Measurements from ENCODE around the gene MAPK11.

Gene MAPK11

DNA sequence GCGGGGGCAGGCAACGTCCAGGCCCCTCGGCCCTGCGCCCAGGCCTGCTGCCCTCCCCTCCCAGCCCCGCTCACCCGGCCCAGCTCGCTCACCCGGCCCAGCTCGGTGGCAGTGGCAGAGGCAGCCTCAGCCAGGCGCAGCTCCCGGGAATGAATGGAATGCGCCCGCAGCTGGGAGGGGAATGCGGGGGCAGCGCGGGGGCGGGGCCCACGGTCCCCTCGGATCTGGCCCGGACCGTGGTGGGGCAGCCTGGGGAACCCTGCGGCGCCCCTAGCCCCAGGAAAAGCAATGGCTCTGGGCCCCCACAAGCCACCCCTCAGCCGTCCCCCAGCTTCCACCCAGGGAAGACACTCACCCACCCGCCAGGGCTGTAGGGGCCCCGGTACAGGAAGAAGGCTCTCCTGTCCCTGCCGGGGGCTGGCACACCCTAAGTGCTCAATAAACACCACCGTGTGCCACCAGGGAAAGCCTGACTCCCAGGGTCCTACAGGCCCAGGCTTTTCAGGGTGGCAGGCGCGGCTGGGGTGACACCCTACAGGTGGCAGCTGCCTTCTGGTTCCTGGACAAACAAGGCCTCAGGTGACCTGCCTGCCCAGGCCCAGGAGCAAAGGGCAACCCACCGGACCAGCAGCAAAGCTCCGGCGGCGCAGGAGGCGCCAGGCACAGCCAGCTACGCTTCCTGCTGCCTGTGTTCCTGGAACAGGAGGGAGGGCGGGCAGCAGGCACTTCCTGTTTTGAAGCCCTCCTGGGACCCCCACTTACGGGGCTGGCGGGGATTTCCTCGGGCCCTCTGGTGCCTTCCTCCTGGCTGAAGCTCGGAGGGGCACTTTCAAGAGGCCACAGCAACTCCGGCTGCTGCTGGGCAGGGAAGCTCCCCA, 23.5 kb upstream of the MAPK11 start:
- DNase-seq = no peak

GRCh38 chr22:50292643-50293440, 22.7 kb upstream of the MAPK11 start:
- no peak for DNase-seq

GRCh38 chr22:50289942-50290630, 19.9 kb upstream of the MAPK11 start:
- DNase-seq = no peak

GRCh38 chr22:50289151-50289941, 19.2 kb upstream of the MAPK11 start:
- DNase-seq = no peak

DNA sequence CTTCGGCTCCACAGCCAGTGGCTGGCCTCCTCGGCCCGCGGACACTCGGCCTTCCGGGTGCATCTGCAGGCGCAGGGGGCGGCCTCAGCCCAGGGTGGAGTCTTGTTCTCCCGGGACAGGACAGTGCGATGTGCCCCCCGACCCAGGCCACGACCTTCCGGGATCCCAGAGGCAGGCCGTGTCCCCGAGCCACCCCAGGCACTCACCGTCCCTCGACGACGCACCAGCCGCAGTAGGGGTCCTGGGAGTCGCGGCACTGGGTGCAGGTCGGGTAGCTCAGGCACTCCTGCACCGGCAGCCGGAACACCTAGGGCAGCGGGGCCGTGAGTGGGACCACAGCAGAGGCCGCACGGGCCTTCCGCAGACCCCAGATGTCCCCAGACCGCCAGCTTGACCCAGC, 17.6 kb upstream of the MAPK11 start:
- no peak for DNase-seq

DNA sequence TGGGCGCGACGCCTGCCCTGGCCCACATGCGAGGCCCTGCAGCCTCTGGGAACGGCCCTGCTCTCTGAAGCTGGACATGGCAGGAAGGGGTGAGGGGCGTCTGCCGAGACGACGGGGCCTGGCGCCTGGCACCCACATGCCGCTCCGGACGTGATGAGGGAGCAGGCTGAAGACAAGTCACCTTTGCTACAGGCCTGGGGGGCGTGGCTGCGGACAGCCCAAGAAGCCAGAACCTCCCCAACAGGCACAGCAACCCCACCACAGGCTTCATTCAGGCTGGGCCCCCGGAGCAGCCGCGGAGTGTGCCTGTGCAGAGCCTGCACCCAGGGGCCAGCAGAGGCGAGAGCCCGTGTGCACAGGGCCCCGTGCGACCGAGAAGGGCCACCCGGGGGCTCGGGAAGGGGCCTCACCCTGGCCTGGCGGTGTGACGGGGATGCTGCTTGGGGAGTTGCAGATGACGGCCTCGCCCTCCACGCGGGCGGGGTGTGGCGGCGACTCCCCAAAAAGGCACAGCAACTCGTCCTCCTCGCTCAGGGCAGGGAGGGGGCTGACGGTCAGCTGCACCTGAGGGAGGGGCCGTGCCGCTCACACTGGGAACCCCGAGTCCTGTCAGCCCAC, 16.6 kb upstream of the MAPK11 start:
- DNase-seq = no peak

- DNase-seq = no peak
Measured at GRCh38 chr22:50286275-50286674, 16.1 kb upstream of the MAPK11 start.

DNA sequence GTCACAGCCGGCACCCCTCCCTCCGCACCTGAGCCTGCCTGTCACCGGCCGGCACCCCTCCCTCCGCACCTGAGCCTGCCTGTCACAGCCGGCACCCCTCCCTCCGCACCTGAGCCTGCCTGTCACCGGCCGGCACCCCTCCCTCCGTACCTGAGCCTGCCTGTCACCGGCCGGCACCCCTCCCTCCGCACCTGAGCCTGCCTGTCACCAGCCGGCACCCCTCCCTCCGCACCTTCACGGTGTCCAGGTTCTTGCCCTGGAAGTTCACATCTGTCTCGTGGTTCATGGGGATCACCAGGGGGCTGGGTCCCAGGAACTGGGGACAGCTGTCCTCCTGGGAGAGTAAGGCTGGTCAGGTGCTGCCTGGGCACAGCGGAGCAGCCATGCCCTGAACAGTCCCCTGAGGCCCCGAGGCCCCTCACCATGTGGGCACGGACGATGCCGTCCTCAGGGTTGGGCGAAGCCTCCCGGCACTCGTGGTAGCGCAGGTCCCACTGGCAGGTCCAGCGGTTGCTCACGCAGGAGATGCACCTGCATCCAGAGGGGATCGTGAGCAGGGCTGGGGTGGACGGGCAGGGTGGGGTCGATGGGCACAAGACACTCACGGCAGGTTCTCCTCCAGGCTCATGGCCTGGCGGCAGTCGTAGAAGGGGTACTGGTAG, 15.5 kb upstream of the MAPK11 start:
- DNase-seq = no peak

DNA sequence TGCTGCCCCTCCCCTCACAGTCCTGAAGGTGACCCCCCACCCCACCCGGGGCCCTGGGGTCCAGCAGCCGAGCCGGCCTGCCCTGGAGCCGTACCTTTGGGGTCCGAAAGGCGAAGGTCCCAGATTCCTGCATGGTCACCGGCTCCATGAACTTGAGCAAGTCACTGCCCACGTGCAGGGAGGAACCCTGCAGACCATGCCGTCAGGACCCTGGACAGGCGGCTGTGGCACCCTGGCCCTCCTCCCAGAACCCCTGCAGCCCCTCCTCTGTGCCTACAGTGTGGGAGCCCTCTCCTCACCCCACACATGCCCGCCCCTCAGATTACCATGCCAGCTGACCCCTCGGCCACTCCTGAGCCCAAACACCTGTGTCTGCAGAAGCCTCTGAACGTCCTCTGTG, 14.3 kb upstream of the MAPK11 start:
- DNase-seq = no peak

DNA sequence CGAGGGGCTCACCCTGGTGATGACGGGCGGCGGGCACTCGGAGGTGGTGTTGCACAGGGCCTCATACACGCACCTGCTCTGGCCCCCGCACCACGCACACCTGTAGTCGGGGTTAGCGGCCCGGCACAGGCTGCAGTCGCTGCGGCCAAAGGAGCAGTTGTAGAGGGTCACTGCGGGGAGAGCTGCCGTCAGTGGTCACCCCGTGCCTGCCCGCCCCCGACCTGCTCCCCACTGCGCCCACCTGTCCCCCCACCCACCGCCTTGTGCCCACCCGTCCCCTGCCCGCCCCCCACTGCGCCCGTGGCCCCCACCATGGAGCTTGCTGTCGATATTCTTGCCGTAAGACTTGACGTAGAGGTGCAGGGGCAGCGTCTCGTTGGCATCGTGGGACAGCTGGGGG, 13.6 kb upstream of the MAPK11 start:
- DNase-seq = no peak

GRCh38 chr22:50282361-50283155, 12.4 kb upstream of the MAPK11 start:
- DNase-seq = no peak

- no peak for DNase-seq
Measured at GRCh38 chr22:50281957-50282356, 11.8 kb upstream of the MAPK11 start.

DNA sequence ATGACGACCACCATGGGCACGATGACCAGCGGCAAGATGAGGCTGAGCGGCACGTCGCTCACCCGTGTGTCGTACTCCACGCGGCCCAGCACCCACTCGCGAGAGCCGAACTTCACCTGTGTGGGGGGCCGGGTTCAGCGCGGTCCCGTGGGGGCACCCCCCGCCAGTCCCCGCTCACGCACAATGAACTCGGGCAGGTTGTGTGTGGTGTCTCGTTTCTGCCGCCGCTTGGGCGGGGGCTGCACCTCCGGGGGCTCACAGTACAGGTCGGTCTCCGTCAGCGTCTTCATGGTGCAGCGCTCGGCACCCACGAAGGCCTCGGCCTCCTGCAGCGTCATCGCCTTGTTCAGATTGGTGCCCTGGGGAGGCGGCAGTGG, 11.2 kb upstream of the MAPK11 start:
- no peak for DNase-seq

GRCh38 chr22:50280708-50281383, 10.7 kb upstream of the MAPK11 start:
- no peak for DNase-seq

- no peak for DNase-seq
Measured at GRCh38 chr22:50280022-50280707, 10.0 kb upstream of the MAPK11 start.

DNA sequence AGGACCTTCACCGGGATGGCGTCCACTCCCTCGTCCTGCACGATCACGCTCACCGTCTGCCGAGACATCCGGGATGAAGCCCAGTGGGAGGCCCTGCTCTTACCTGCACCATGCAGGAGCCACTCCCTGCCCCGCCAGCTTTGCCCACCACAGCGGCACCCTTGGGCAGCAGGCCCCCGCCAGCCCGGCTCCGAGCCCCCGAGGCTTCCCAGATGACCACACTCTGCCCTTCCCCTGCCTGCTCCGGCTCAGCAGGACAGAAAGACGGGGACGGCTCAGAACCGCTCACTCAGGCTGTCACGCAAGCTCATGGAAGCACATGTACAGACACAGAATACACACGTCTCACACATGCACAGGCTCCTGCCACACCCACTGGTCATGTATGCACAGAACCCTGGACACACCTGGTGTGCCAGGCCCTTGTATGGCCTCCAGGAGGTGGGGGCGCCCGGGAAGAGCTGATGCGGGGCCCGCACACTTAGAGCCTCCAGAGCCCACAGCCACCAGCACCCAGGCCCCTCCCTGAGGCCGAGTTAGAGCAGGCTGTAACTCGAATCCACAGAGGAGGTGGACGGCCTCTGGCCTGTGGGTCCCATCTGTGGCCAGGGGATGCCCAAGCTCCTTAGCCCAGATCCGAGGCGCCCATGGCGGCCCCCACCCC, 8.9 kb upstream of the MAPK11 start:
- no peak for DNase-seq

DNA sequence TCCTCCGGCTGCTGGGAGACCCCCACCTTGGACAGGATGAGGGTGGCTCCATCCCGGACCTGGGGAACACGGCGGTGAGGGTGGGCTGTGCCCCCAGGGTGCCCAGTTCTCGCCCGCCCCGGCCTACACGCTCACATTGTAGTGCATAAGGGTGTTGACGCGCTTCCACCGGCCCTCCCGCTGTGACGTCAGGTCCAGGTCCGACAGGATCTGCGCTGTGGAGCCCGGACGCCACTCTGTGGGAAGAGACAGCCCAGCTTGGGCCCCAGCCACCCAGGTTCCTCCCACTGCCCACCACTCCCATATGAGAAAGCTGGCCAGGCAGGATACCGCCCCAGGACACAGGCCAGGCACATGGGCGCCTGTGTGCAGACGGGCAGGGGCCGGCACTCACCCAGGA, 8.3 kb upstream of the MAPK11 start:
- DNase-seq = no peak

- no peak for DNase-seq
Measured at GRCh38 chr22:50277761-50278160, 7.6 kb upstream of the MAPK11 start.

- DNase-seq = no peak
Measured at GRCh38 chr22:50276143-50276542, 6.0 kb upstream of the MAPK11 start.
